ENCODE measurements around the gene TMEM140.

GRCh38 chr7:135174941-135175340 lies 27.1 kb downstream of the TMEM140 start:
- TF ChIP-seq CTCF (IDR thresholded peaks at IDR 0.05) (no peak), ZFX (IDR thresholded peaks at IDR 0.05; ENCODE audit: borderline replicate concordance) (no peak)
